Measurements from ENCODE around the gene TNFRSF25.

The TNFRSF25 gene

DNA sequence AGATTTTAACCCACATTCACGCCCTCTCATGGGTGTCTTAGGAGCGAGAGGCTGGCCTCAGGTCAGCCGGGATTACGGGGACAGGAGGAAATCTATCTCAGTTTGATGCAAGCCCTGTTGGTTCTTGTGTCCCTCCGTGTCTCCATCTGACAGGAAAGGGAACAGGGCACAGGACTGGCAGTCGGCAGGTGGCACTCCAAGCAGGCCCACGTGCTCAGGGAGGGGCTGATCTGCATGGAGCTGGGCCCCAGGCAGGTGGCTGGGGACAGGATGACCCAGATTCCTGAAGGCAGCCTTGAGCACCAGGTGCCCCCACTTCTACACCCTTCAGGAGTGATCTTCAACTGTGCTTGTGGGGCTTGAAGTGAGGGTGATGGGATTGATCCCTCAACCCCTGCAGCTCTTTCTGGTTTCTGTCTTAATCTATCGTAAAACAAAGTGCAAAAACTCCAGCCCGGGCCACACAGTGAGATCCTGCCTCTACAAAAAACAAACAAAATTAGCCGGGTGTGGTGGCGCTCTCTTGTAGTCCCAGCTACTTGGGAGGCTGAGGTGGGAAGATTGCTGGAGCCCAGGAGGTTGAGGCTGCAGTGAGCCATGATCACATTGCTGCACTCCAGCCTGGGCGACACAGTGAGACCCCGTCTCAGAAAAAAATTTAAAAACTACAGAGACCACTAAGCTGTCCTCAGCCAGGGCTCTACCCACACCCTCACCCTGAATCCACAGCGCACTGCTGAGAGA, 17.2 kb upstream of the TNFRSF25 start:
- no peak for FAIRE-seq

DNA sequence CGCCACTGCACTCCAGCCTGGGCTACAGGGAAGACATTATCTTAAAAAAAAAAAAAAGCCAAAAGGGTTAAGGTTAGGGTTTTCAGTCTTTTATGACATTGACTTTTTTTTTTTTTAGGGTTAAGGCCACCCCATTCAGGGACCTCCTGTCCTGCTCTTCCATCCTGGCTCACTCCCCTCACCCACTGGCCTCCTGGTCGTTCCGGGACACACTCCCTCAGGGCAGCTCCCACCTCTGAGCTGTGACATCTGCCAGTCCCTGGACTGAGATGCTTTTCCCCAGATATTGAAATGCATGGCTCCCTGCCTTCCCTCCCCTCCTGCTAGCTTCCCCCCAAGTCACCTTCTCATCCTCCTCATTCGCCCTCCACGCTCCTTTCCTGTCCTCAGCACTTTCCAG, 15.8 kb upstream of the TNFRSF25 start:
- FAIRE-seq (no peak), DNase-seq (ENCODE audit: insufficient read length) (no peak)
- no peak for TF ChIP-seq TAF1 (IDR thresholded peaks at IDR 0.05; ENCODE audit: borderline replicate concordance, low read depth, low read length)
- TF ChIP-seq POLR2A (IDR thresholded peaks at IDR 0.05; ENCODE audit: low read depth, low read length) = no peak
- no peak for TF ChIP-seq POLR2AphosphoS5 (IDR thresholded peaks at IDR 0.05; ENCODE audit: low read depth, low read length)

More for the DNA sequence above, 17.2 kb upstream of the TNFRSF25 start:
- no peak for TF ChIP-seq TAF1 (IDR thresholded peaks at IDR 0.05; ENCODE audit: borderline replicate concordance, low read depth, low read length)
- DNase-seq (ENCODE audit: insufficient read length) = no peak

DNA sequence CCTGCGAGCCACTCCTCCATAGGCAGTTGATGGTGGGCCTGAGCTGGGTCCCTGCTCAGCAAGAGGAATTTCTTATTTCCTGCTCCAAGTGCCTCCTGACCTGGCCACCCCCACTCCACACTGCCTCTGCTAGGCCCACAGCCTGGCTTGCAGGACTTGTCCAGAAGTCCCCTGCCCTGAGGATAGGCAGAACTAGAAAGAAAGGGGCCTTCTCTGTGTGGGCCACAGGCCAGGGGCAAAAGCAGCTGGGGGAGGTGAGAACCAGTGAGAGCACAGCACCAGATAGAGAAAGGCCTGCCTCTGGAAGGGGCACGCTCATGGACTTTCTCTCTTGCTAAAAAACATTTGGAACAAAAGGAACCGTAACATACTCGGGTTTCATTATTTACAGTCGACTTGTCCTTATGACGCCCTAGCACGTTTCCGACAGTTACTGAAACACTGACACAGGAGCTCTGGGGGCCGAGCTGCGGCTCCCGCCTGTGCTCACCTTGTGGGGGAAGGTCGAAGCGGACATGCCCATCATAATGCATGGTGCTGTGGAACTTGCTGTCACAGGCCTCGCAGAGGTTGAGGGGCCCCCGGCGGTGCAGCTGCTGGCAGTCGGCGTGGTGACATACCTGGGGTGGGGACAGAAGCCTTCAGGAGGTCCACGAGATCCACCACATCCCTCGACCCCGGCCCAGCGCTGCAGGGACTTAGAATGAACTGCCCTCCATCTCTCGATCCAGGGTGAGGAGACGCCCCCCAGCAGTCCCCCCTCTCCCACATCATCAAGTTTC, 11.3 kb upstream of the TNFRSF25 start:
- no peak for DNase-seq (ENCODE audit: insufficient read length)
- TF ChIP-seq TAF1 (IDR thresholded peaks at IDR 0.05; ENCODE audit: borderline replicate concordance, low read depth, low read length) (no peak), POLR2A (IDR thresholded peaks at IDR 0.05; ENCODE audit: low read depth, low read length) (no peak), POLR2AphosphoS5 (IDR thresholded peaks at IDR 0.05; ENCODE audit: low read depth, low read length) (no peak)
- FAIRE-seq = no peak

GRCh38 chr1:6476483-6476882, 10.5 kb upstream of the TNFRSF25 start:
- TF ChIP-seq TAF1 (IDR thresholded peaks at IDR 0.05; ENCODE audit: borderline replicate concordance, low read depth, low read length) = no peak
- TF ChIP-seq POLR2A (IDR thresholded peaks at IDR 0.05; ENCODE audit: low read depth, low read length) = no peak
- no peak for TF ChIP-seq POLR2AphosphoS5 (IDR thresholded peaks at IDR 0.05; ENCODE audit: low read depth, low read length)
- no peak for FAIRE-seq
- DNase-seq (ENCODE audit: insufficient read length) = no peak

GRCh38 chr1:6475381-6476133, 9.6 kb upstream of the TNFRSF25 start:
- FAIRE-seq (peak; percentile 94), DNase-seq (ENCODE audit: insufficient read length) (peak; percentile 95)
- TF ChIP-seq TAF1 (IDR thresholded peaks at IDR 0.05; ENCODE audit: borderline replicate concordance, low read depth, low read length) = no peak
- TF ChIP-seq POLR2A (IDR thresholded peaks at IDR 0.05; ENCODE audit: low read depth, low read length) = no peak
- TF ChIP-seq POLR2AphosphoS5 (IDR thresholded peaks at IDR 0.05; ENCODE audit: low read depth, low read length) = no peak

DNA sequence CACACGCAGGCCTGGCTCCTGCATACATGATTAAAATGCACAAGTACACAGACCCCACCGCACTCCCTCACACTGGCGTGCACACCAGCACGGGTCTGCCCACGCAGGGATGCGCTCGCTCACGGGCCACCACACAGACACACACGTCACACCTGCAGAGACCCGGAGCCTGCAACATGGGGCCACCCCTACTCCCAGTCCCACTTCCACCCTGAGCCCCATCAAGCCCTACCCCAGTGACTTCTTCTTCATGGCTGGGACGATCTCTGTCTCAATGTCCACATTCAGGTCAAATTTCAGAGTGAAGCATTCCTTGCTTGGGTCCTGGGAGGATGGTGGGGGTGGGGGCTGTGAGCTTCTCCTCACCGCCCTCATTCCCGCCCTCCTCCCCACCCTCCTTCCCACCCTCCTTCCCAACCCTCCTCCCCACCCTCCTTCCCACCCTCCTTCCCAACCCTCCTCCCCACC, 8.9 kb upstream of the TNFRSF25 start:
- DNase-seq (ENCODE audit: insufficient read length) (no peak), FAIRE-seq (no peak)
- no peak for TF ChIP-seq POLR2AphosphoS5 (IDR thresholded peaks at IDR 0.05; ENCODE audit: low read depth, low read length)
- TF ChIP-seq POLR2A (IDR thresholded peaks at IDR 0.05; ENCODE audit: low read depth, low read length) = no peak
- no peak for TF ChIP-seq TAF1 (IDR thresholded peaks at IDR 0.05; ENCODE audit: borderline replicate concordance, low read depth, low read length)

DNA sequence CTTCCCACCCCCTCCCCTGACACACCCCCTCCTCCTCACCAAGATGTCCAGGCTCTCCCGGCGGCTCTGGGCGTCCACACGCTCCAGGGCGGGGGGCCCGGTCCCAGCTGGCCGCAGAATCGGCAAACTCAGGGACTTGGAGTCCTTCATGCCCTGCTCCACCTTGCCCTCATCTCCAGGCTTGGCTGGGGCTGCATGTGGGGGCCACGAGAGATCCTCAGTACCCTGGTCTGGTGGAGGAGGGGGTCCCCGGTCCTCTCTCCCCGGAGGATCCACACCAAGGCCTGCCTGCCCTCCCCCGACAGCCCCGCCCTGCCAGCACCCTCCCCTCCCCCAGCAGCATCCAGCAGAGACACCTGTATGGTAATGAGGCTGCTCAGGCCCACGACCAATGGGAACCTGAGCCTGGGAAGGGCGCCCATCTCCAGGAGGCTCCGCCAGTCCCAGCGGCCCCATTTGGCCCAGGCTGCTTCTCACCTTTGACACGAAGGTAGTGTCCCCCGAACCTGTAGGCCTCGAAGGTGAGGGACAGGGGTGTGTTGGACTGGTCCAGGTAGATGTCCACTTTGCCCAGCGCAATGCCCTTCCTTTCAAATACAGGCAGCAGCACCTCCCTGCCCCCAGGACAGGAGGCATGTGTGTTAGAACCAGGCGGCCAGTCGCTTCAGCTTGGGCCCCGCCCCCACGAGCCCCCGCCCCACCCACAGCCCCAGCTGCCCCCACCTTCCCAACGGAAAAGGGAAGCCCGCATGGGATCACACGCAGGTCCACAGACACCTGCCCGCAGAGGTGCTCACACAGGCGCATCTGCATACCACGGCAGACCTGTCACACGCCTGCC, 8.2 kb upstream of the TNFRSF25 start:
- no peak for DNase-seq (ENCODE audit: insufficient read length)
- no peak for TF ChIP-seq POLR2A (IDR thresholded peaks at IDR 0.05; ENCODE audit: low read depth, low read length)
- no peak for TF ChIP-seq POLR2AphosphoS5 (IDR thresholded peaks at IDR 0.05; ENCODE audit: low read depth, low read length)
- TF ChIP-seq TAF1 (IDR thresholded peaks at IDR 0.05; ENCODE audit: borderline replicate concordance, low read depth, low read length) = no peak
- no peak for FAIRE-seq

GRCh38 chr1:6473156-6473555, 7.2 kb upstream of the TNFRSF25 start:
- DNase-seq (ENCODE audit: insufficient read length) = no peak

DNA sequence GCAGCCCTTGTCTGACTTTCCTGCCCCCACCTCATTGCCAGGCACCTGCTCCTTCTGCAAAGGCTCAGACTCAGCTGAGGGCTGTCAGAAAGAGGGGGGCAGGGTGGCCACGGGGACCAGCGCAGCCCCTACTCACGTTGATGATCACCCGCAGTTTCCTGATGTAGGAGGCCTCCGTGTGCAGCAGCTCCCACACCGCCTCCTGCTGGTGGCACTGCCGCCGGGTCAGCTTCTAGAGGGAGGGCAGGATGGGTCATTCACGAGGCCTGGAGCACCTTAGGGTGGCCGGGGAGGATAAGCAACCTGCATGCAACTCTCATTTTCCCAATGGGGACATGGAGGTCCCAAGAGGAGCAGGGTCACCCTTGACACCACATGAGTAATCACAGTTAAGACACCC, 6.4 kb upstream of the TNFRSF25 start:
- FAIRE-seq (no peak), DNase-seq (ENCODE audit: insufficient read length) (no peak)
- TF ChIP-seq TAF1 (IDR thresholded peaks at IDR 0.05; ENCODE audit: borderline replicate concordance, low read depth, low read length) = no peak
- no peak for TF ChIP-seq POLR2AphosphoS5 (IDR thresholded peaks at IDR 0.05; ENCODE audit: low read depth, low read length)
- TF ChIP-seq POLR2A (IDR thresholded peaks at IDR 0.05; ENCODE audit: low read depth, low read length) = no peak

More at GRCh38 chr1:6473156-6473555, 7.2 kb upstream of the TNFRSF25 start:
- TF ChIP-seq POLR2A (IDR thresholded peaks at IDR 0.05; ENCODE audit: low read depth, low read length) (no peak), TAF1 (IDR thresholded peaks at IDR 0.05; ENCODE audit: borderline replicate concordance, low read depth, low read length) (no peak), POLR2AphosphoS5 (IDR thresholded peaks at IDR 0.05; ENCODE audit: low read depth, low read length) (no peak)
- FAIRE-seq = no peak

- TF ChIP-seq POLR2AphosphoS5 (IDR thresholded peaks at IDR 0.05; ENCODE audit: low read depth, low read length) (no peak), POLR2A (IDR thresholded peaks at IDR 0.05; ENCODE audit: low read depth, low read length) (no peak), TAF1 (IDR thresholded peaks at IDR 0.05; ENCODE audit: borderline replicate concordance, low read depth, low read length) (no peak)
- FAIRE-seq = no peak
- DNase-seq (ENCODE audit: insufficient read length) = no peak
Observed at GRCh38 chr1:6471970-6472368, 6.0 kb upstream of the TNFRSF25 start.
